ENCODE measurements around the gene NPHS2.

NPHS2 gene

DNA sequence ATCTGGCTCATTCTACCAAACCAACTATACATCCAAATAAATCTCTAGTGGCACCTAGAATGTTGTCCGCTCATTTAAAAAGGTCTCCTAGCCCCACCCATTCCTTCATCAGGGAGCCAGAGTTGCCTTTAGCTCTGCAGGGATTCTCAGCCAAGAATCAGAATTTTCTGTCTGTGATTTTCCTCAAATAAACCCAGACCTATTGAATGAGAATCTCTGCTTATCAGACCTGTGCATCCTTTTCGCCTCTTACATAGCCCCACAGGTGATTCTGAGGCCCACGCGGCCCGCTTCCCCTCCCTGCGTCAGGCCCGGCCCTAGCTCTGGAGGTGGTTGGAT is 15.5 kb upstream of the NPHS2 start:
- no peak overlapping the region for H3K4me3 ChIP-seq (ENCODE audit: control insufficient read depth, low read depth, low read length)
- TF ChIP-seq, protein P1, sequence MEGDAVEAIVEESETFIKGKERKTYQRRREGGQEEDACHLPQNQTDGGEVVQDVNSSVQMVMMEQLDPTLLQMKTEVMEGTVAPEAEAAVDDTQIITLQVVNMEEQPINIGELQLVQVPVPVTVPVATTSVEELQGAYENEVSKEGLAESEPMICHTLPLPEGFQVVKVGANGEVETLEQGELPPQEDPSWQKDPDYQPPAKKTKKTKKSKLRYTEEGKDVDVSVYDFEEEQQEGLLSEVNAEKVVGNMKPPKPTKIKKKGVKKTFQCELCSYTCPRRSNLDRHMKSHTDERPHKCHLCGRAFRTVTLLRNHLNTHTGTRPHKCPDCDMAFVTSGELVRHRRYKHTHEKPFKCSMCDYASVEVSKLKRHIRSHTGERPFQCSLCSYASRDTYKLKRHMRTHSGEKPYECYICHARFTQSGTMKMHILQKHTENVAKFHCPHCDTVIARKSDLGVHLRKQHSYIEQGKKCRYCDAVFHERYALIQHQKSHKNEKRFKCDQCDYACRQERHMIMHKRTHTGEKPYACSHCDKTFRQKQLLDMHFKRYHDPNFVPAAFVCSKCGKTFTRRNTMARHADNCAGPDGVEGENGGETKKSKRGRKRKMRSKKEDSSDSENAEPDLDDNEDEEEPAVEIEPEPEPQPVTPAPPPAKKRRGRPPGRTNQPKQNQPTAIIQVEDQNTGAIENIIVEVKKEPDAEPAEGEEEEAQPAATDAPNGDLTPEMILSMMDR (conservative IDR thresholded peaks at IDR 0.05; ENCODE audit: control insufficient read depth, insufficient read depth, low read depth, low read length), result no peak
- DNase-seq (ENCODE audit: low read depth), result no peak

DNA sequence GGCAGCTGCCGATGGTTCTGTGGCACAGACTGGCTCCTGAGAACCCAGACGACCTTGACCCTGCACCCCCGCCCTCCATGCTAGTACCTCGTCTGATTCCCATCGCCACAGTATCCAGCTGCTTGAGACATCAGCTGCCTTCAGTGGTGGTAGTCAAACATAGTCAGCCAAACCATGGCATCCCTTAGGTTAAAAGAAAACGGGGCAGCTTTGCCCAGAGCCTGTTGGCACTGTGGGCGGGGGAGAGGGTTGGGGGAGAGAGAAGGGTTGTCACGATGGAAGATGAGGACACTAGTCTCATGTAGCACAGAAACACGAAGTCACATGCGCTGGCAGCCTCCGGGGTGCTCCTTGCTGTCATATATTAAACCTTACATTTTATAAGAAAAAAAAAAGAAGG is 14.9 kb upstream of the NPHS2 start:
- H3K4me3 ChIP-seq (ENCODE audit: control insufficient read depth, low read depth, low read length), result no peak overlapping the region
- TF ChIP-seq, protein P1 (conservative IDR thresholded peaks at IDR 0.05; ENCODE audit: control insufficient read depth, insufficient read depth, low read depth, low read length), result no peak
- DNase-seq (ENCODE audit: low read depth), result no peak

DNA sequence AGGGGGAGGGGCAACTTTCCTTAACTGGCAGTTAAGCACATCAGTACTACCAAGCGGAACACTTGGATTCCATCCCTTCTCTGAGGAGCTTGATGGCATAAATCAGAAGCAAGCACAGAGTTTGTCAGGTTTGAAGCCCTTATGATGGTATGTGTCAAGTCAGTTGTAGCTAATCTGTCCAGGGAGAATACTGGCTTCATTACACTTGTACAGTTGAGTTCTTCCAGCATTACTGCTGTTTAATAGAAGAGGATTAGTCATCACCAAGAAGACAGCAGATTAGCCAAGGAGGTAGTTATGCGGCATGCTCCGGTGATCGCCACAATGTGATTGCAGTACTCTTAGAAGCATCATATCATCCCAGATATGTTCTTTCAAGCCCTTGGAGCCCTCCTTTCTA is 13.8 kb upstream of the NPHS2 start:
- TF ChIP-seq, protein P1 (conservative IDR thresholded peaks at IDR 0.05; ENCODE audit: control insufficient read depth, insufficient read depth, low read depth, low read length), result no peak
- no peak overlapping the region for H3K4me3 ChIP-seq (ENCODE audit: control insufficient read depth, low read depth, low read length)
- DNase-seq (ENCODE audit: low read depth), result peak; percentile 11

DNA sequence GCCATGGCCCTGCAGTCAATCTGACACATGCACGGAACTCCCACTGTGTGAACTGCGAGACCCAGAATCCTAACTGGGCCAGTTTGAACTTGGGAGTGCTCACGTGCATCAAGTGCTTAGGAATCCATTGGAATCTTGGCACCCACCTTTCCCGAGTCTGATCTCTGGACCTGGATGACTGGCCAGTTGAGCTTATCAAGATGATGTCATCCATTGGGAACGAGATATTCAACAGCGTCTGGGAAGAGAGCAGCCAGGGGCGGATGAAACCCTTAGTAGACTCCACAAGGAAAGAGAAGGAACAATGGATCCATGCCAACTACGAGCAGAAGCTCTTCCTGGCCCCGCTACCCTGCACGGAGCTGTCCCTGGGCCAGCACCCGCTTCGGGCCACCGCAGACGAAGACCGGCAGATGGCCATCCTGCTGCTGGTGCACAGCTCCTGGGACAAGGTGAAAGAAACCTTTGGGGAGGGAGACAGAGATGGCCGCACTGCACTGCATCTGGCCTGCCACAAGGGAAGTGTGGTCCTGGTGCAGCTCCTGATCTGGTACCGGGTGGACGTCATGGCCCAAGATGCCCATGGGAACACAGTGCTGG is 12.8 kb upstream of the NPHS2 start:
- DNase-seq (ENCODE audit: low read depth), result no peak
- no peak overlapping the region for H3K4me3 ChIP-seq (ENCODE audit: control insufficient read depth, low read depth, low read length)
- TF ChIP-seq, protein P1 (conservative IDR thresholded peaks at IDR 0.05; ENCODE audit: control insufficient read depth, insufficient read depth, low read depth, low read length), result no peak

DNA sequence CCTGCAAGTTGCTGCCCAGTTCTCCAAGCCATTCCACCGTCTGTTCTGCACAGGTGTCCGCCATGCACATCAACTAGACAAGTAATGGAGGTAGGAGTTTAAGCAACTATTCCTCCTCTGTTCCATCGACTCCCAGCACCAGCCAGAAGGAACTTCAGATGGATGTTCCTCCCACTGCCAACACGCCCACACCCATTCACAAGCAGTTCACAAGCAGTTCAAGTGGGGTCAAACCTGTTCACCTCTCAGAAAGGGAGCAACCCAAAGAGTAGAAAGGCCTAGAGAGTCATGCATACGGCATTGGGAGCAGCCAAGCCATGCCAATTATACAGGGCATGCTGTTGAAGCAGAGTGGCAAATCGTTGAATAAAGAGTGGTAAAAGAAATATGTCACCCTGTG is 11.6 kb upstream of the NPHS2 start:
- no peak for DNase-seq (ENCODE audit: low read depth)
- TF ChIP-seq, protein P1 (conservative IDR thresholded peaks at IDR 0.05; ENCODE audit: control insufficient read depth, insufficient read depth, low read depth, low read length), result no peak
- no peak overlapping the region for H3K4me3 ChIP-seq (ENCODE audit: control insufficient read depth, low read depth, low read length)

DNA sequence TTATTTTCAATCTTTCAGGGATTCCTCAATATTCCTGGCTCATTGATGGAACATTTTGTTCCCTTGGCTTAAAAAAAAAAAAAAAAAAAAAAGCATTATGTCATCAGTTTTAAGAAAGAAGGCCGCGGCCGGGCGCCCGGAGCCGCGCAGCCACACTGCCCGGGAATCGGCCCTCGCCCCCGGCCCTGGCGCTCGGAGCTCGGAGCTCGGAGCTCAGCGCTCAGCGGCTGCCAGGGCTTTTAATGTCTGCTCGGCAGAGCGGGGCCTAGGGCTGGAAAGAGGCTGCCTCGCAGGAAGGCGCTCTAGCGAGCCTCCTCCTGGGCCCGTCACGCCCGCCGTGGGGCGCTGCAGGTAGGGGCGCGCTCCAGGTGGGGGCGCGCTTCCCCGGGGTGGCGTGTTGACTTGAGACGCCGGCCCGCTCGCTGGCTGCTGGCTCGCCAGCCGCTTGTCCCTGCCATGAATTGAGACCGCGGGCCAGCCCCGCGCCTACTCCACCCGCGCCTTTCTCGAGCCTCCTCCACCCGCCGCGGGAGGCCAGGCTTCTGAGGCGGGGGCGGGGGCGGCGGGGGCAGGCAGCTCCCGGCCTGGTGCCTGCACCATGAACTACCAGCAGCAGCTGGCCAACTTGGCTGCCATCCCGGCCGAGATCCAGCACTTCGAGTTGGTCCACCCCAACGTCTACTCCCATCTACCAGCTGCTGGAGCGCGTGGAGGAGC is 10.5 kb upstream of the NPHS2 start:
- H3K4me3 ChIP-seq (ENCODE audit: control insufficient read depth, low read depth, low read length), result peak overlapping the region; percentile 7
- TF ChIP-seq, protein P1 (conservative IDR thresholded peaks at IDR 0.05; ENCODE audit: control insufficient read depth, insufficient read depth, low read depth, low read length), result no peak
- DNase-seq (ENCODE audit: low read depth), result peak; percentile 21
